Kidney tubule cell (primary cell): ENCODE data around the gene SQOR.

ENCODE experiments used
- DNase-seq: peaks from one replicate; pipeline ENCODE4 v3.0.0-alpha.2; 2018; ENCODE audit warnings: low spot score

The SQOR gene

GRCh38 chr15:45631776-45632175, 3.1 kb upstream of the SQOR start:
- DNase-seq: peak; percentile 74

- DNase-seq: peak; percentile 73
Observed at GRCh38 chr15:45635191-45635638, 386 bp downstream of the SQOR start.

DNA sequence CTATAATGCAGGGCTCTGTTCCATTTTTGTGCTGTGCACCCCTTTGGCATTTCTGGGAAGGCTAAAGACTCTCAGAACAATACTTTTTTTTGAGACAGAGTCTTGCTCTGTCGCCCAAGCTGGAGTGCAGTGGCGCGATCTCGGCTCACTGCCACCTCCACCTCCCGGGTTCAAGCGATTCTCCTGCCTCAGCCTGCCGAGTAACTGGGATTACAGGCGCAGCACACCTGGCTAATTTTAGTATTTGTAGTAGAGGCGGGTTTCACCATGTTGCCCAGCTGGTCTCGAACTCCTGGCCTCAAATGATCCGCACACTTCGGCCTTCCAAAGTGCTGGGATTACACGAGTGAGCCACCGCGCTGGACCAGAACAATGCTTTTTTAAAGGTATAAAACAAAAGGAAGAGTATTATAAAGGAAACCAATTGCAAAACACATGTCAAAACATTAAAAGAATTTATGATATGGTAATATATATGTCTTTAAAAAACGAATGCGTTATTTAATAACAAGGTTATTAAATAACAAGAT, 999 bp downstream of the SQOR start:
- DNase-seq: no peak

DNA sequence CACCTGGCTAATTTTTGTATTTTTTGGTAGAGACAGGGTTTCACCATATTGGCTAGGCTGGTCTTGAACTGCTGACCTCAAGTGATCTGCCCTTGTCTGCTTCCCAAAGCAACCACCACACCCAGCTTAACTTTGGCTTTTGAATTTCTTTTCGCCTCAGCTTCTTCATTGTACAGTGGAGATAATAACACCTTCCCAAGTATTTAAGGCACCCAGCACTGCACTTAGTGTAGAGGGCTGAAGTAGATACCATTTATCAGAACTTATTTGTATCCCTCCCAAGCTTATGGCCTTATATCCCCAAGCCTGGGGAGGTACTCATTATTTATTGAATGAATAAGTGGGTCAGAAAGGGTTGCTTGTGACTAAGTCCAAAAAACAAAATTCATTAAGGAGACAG, 2.3 kb downstream of the SQOR start:
- DNase-seq: no peak

GRCh38 chr15:45637552-45638033, 2.8 kb downstream of the SQOR start:
- DNase-seq: peak; percentile 77

DNA sequence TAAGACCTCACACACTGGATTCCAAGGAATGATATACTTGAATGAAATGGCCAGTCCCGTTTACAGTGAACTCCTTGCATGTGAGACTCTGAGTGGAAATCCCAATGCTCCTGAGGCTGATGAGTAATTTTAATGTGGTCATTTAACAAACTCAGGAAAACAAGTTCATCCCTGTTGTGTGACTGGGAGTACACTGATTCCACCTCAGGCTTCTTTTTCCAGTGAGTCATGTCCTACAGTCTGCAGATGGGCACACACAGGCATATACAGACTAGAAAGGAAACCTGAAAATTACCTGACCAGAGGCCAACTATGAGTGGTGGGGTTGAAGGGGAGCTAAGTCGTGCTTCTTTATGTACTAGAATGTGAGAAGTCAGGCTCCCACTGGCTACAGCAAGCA, 5.8 kb downstream of the SQOR start:
- DNase-seq: peak; percentile 96

DNA sequence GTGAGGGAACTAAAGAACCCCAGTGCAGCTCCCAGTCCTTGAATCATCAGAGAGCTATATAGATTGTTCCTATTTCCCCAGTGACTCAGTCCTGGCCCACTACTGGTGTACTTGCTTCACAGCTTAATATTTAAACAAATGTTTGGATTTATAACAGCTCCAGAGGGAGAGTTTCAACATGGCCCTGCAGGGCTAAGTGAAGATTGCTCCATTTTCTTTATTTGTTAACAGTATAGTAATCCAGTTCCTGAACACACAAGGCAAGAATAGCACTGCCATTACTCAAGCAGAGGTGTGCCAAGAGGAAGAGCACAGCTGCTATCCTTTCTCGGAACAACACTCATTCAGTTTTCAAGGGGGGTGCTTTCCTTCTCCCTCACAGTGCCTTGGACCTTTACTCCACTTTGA, 6.5 kb downstream of the SQOR start:
- peak; percentile 98 for DNase-seq

GRCh38 chr15:45641999-45642932, 7.4 kb downstream of the SQOR start:
- DNase-seq: peak; percentile 55

GRCh38 chr15:45644437-45644836, 9.6 kb downstream of the SQOR start:
- DNase-seq: peak; percentile 32

DNA sequence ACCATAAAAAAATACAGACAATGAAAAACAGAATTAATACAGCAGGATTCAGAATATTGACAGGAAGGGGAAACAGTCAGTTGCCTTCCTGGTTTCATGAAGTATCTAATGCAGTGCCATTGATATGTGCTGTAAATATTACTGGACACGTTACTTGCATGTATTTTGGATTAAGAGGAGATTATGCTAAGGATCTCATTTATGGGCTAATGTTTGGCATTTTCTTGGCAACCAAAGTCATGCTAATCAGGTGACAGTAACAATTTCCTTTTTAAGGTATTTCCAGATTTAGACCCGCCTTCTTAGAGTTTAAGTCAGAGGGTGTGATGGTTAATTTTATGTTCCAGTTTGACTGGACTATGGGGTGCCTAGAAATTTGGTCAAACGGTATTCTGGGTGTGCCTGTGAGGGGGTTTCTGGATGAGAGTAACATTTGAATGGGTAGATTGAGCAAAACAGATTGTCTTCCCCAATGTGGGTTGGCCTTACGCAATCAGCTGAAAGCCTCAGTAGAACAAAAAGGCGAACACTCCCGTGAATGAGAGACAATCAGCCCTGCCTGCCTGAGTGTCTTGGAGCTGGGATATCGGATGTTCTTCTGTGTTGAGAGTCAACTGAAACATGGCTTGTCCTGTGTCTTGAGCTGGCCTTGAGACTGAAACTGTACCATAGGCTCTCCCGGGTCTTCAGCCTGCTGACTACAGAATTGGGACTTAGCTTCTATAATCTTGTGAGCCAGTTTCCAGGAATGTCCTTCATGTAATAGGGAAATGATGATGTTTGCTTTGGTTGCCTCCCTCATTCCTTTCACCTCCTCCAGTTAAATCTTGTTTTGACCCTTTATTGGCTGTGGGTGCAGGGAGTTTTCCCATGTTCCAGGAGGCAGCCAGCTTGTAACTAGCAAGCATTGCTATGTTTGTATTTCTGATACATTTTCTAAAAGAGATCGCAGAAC, 10.5 kb downstream of the SQOR start:
- peak; percentile 67 for DNase-seq

DNA sequence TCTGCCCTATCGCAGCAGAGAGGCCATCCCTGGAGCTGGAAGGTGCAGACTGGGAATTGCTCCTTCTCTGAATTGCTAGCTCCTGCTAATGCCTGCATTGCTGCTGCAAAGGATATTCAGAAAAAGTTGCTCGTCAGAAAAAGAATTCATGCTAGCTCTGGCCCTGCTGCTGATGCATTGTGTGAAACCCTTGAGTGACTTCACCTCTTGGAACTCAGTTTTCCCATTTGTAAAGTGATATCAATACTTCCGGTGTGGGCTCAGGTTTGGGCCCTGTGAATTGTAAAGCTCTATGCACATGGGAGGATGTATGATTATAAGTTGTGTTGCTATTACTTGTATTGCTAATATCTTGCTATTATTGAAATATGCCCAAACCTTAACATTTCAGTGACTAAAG, 11.4 kb downstream of the SQOR start:
- DNase-seq: peak; percentile 23

DNA sequence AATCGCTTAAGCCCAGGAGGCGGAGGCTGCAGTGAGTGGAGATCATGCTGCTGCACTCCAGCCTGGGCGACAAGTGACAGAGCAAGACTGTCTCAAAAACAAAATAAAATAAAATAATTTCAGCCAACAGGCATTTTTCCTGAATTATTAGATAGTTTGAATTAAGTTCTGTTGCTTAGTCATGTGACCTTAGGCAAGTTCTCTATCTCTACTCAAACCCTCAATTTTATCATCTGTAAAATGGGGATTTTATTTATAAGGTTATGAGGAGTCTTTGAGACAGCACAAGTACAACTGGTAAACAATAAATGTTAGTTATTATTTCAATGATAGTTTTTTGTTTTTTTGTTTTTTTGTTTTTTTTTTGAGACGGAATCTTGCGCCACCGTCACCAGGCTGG, 13.0 kb downstream of the SQOR start:
- no peak for DNase-seq

GRCh38 chr15:45648521-45649200, 13.8 kb downstream of the SQOR start:
- peak; percentile 95 for DNase-seq

GRCh38 chr15:45650007-45650406, 15.2 kb downstream of the SQOR start:
- peak; percentile 58 for DNase-seq

- no peak for DNase-seq
Observed at GRCh38 chr15:45650889-45651525, 16.2 kb downstream of the SQOR start.

DNA sequence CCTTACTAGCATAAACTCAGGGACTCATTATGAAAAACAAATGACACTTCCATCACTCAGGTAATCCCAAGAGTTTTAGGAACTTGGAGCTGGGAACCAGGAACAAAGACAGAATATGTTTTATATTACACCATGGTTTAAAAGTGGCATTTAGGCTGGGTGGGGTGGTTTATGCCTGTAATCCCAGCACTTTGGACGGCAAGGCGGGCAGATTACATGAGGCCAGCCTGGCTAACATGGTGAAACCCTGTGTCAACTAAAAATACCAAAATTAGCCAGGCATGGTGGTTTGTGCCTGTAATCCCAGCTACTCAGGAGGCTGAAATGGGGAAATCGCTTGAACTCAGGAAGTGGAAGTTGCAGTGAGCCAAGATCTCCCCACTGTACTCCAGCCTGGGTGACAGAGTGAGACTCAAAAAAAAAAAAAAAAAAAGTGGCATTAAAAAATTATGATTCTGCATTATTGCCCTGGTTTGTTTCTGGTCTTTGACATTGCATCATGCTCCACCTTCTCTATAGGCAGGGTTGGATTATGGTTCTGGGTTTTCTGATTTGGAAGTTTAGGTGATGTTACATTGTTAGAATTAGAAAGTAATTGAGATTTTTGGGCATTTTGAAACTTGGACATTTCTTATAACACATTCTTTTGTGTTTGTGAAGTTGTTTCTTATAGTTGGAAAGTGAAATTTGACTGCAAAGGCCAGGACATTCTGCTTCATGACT, 19.0 kb downstream of the SQOR start:
- no peak for DNase-seq

DNA sequence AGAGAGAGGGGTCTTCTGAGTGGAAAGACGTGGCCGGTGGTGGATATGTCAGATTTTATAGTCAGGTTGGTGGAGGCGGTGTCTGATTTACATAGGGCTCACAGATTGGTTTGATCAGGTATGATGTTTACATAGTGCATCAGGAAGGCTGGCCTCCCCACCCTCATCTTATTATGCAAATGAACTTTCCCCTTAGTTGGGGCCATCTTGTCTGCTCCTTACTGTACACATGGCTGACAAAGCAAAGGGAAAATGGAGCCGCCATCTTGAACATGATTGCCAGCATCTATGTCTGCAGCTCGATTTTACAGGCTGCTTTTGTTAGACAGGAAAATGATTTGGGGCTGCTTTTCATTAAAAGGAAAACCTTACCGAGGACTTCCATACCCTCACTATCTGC, 19.9 kb downstream of the SQOR start:
- DNase-seq: no peak

DNA sequence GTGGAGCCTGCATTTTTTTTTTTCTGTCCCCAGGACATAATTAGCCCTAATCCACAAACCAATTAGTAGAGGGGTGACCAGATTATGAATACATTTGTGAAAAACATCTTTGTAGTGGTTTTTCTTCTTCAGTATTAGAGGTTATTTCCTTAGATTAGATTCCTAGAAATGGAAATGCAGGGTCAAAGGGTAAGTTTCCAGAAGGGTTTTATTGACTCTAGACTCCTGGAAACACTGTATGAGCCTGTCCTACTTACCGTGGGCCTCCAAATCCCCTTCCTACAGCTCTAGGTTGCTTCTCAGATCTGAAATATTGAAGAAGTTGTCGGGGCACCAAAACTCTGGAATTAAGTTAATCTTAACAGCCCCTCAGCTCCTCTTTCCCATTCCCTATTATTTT, 22.4 kb downstream of the SQOR start:
- DNase-seq: no peak

- DNase-seq: no peak
Observed at GRCh38 chr15:45657764-45658545, 23.1 kb downstream of the SQOR start.
